ENCODE data around the gene ETNK2. TPM values are rescaled to one million over a fixed set of nuclear protein-coding genes. Genes with fewer than 3 reads are reported as not detected.
A peak's percentile ranks its signal among the peaks of the same experiment; 100 is the strongest.

Gene ETNK2
- total and polyA plus RNA-seq, 4 donors, result 18.2 to 65.4 (median 41.4) TPM

DNA sequence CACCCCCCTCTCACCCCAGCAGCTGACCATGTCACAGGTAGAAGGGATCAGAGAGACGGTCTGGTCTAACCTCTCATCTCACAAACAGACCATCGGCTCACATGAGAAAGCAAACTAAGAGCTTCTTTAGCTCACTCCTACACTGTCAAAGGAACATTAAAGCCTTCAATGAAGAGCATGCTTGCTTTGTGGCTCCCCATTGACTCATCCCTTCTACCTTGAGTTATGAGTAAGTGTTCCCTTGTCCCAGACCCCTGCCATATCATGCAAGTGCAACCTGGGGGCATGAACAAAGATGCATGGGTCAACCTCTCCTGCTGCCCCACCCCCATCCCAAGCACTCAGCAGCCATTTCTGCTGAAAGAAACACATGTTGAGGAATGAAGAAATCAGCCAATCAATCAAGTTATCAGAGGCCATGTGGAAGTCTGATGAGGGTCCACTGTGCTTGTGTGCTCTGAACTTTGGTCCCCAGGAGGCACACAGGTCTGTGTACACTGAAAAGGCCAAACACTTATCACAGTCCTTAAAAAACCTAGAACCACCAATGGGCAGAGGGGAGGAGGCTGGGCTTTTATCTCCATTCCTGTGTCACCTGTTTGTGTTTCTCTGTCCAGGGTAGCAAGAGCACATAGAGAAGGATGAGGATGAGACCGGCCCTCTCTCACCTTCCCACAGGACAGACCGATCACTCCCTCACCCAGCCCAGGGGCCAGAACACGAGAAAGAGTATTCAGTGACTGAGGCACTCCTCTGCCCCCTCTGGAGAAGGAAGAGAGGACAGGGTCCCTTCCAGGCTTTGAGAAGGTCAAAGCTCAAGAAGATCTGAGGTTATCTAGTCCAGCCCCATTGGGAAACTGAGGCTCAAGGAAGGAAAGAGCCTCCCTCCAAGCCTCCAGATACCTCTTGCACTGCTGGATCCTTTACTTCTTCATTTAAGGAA, 9.5 kb downstream of the ETNK2 start:
- no peak for DNase-seq (ENCODE audit: low read depth in 4 of 6, low spot score in 6 of 6)
- peaks cover 5% of the 10 kb centered on the region for H3K4me1 ChIP-seq (ENCODE audit: control insufficient read depth, insufficient read depth, low read length)
- H3K4me3 ChIP-seq (ENCODE audit: low read depth, low read length), result no peak overlapping the region
- 66% methylated on average over 2 of the region's 5 CpGs for WGBS (ENCODE audit: insufficient coverage)
- H3K9me3 ChIP-seq (ENCODE audit: control insufficient read depth, insufficient read depth, low read length), result no peaks in the 10 kb centered on the region
- H3K27me3 ChIP-seq (ENCODE audit: control insufficient read depth, insufficient read depth, low read length), result no peaks in the 10 kb centered on the region
- H3K27ac ChIP-seq (ENCODE audit: low read depth, low read length), result no peak overlapping the region
- H3K36me3 ChIP-seq (ENCODE audit: control insufficient read depth, insufficient read depth, low read length), result peaks cover 45% of the 10 kb centered on the region

DNA sequence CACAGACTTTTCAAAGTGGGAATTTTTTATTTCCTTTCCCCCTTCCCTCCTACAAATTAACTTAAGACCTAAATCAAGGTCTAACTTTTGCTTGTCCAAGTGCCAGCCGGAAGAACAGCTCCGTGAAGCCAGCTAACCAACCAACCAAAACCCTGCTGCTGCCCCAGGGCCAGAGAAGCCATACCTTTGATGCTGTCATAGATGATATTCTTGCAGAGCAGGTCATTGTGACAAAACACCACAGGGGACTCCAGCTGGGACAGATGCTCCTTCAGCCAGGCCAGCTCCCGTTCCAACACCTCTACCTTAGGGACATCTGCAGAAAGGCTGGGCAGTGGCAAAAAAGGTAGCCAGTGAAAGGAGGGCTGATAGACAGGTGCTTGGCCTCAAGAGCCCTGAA, 10.7 kb downstream of the ETNK2 start:
- Histone ChIP-seq H3K27me3 (ENCODE audit: control insufficient read depth, insufficient read depth, low read length) (no peaks in the 10 kb centered on the region), H3K27ac (ENCODE audit: low read depth, low read length) (no peak overlapping the region), H3K36me3 (ENCODE audit: control insufficient read depth, insufficient read depth, low read length) (peaks cover 46% of the 10 kb centered on the region), H3K9me3 (ENCODE audit: control insufficient read depth, insufficient read depth, low read length) (no peaks in the 10 kb centered on the region), H3K4me3 (ENCODE audit: low read depth, low read length) (no peak overlapping the region), H3K4me1 (ENCODE audit: control insufficient read depth, insufficient read depth, low read length) (no peaks in the 10 kb centered on the region)
- WGBS (ENCODE audit: insufficient coverage), result 69% methylated on average over 2 of the region's 3 CpGs
- no peak for DNase-seq (ENCODE audit: low read depth in 4 of 6, low spot score in 6 of 6)

DNA sequence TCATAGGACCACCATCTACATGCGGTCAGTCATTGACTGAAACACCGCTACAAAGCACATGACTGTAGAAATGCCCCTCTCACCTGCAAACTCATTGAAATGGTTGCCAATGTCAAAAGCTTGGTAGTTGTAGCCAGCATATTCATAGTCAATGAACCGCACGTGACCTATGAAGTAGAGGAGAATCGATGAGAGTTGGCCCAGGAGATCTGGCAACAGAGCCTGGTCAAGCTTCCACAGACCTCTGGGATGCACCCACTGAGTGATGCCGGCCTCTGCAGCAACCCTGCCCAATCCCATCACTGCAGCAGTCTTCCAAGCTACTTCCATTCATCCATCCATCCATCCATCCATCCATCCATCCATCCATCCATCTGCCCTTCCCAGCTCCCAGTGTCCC, 11.9 kb downstream of the ETNK2 start:
- no peak for DNase-seq (ENCODE audit: low read depth in 4 of 6, low spot score in 6 of 6)
- no peaks in the 10 kb centered on the region for H3K27me3 ChIP-seq (ENCODE audit: control insufficient read depth, insufficient read depth, low read length)
- no peak overlapping the region for H3K27ac ChIP-seq (ENCODE audit: low read depth, low read length)
- no peaks in the 10 kb centered on the region for H3K4me1 ChIP-seq (ENCODE audit: control insufficient read depth, insufficient read depth, low read length)
- no peaks in the 10 kb centered on the region for H3K9me3 ChIP-seq (ENCODE audit: control insufficient read depth, insufficient read depth, low read length)
- H3K4me3 ChIP-seq (ENCODE audit: low read depth, low read length), result no peak overlapping the region
- WGBS (ENCODE audit: insufficient coverage), result 92% methylated on average over 6 of the region's 6 CpGs
- H3K36me3 ChIP-seq (ENCODE audit: control insufficient read depth, insufficient read depth, low read length), result peaks cover 51% of the 10 kb centered on the region

DNA sequence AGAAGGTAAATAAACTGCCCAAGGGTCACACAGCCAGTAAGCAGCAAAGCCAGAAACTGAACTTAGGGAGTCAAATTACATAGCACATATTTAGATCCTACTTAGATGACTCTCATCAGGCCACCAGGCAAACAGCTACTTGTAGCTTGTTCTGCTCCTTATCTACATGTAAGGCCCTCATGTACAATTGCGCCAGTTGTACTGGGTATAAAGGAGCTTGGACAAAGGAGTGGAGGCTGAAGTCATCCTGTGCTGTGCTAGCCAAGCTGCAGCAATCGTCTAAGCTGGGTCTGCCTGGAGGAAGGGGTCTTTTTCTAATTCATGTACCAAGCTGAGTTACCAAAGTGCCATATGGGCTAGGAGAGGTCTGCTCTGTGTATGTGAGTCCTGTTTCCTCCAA, 12.8 kb downstream of the ETNK2 start:
- H3K4me3 ChIP-seq (ENCODE audit: low read depth, low read length), result no peak overlapping the region
- no peak overlapping the region for H3K27ac ChIP-seq (ENCODE audit: low read depth, low read length)
- H3K36me3 ChIP-seq (ENCODE audit: control insufficient read depth, insufficient read depth, low read length), result peaks cover 60% of the 10 kb centered on the region
- 100% methylated on average over 2 of the region's 2 CpGs for WGBS (ENCODE audit: insufficient coverage)
- no peak for DNase-seq (ENCODE audit: low read depth in 4 of 6, low spot score in 6 of 6)
- H3K9me3 ChIP-seq (ENCODE audit: control insufficient read depth, insufficient read depth, low read length), result no peaks in the 10 kb centered on the region
- H3K27me3 ChIP-seq (ENCODE audit: control insufficient read depth, insufficient read depth, low read length), result no peaks in the 10 kb centered on the region
- no peaks in the 10 kb centered on the region for H3K4me1 ChIP-seq (ENCODE audit: control insufficient read depth, insufficient read depth, low read length)

DNA sequence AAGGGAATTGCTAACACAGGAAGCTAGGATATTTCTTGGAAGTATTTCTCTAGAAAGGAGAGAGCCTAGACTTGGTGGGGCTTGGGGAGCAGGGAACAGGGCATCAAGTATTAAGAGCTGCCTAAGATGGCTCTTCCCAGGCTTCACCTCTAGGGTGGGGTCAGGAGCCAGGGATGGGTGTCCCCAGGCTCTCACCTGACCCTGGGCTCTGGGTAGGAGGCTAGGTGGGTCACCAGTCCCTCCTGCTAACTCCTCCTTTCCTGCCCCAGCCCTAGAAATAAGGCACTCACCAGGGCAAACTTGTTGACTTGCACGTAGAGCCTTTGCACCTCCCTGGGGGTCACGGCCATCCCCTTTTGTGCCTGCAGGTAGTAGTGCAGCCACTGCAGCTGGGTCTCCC, 15.0 kb downstream of the ETNK2 start:
- Histone ChIP-seq H3K36me3 (ENCODE audit: control insufficient read depth, insufficient read depth, low read length) (peaks cover 65% of the 10 kb centered on the region), H3K27me3 (ENCODE audit: control insufficient read depth, insufficient read depth, low read length) (no peaks in the 10 kb centered on the region), H3K4me3 (ENCODE audit: low read depth, low read length) (no peak overlapping the region), H3K27ac (ENCODE audit: low read depth, low read length) (no peak overlapping the region), H3K9me3 (ENCODE audit: control insufficient read depth, insufficient read depth, low read length) (no peaks in the 10 kb centered on the region), H3K4me1 (ENCODE audit: control insufficient read depth, insufficient read depth, low read length) (no peaks in the 10 kb centered on the region)
- WGBS (ENCODE audit: insufficient coverage), result 43% methylated on average over 2 of the region's 2 CpGs
- DNase-seq (ENCODE audit: low read depth in 4 of 6, low spot score in 6 of 6), result no peak

GRCh38 chr1:204134103-204134502, 17.7 kb downstream of the ETNK2 start:
- Histone ChIP-seq H3K36me3 (ENCODE audit: control insufficient read depth, insufficient read depth, low read length) (peaks cover 68% of the 10 kb centered on the region), H3K4me3 (ENCODE audit: low read depth, low read length) (no peak overlapping the region), H3K27me3 (ENCODE audit: control insufficient read depth, insufficient read depth, low read length) (no peaks in the 10 kb centered on the region), H3K9me3 (ENCODE audit: control insufficient read depth, insufficient read depth, low read length) (no peaks in the 10 kb centered on the region), H3K27ac (ENCODE audit: low read depth, low read length) (no peak overlapping the region), H3K4me1 (ENCODE audit: control insufficient read depth, insufficient read depth, low read length) (peaks cover 23% of the 10 kb centered on the region)
- WGBS (ENCODE audit: insufficient coverage), result 93% methylated on average over 8 of the region's 11 CpGs
- DNase-seq (ENCODE audit: low read depth in 4 of 6, low spot score in 6 of 6), result no peak

- Histone ChIP-seq H3K27ac (ENCODE audit: low read depth, low read length) (no peak overlapping the region), H3K36me3 (ENCODE audit: control insufficient read depth, insufficient read depth, low read length) (peaks cover 55% of the 10 kb centered on the region), H3K27me3 (ENCODE audit: control insufficient read depth, insufficient read depth, low read length) (no peaks in the 10 kb centered on the region), H3K4me1 (ENCODE audit: control insufficient read depth, insufficient read depth, low read length) (peaks cover 31% of the 10 kb centered on the region), H3K9me3 (ENCODE audit: control insufficient read depth, insufficient read depth, low read length) (no peaks in the 10 kb centered on the region), H3K4me3 (ENCODE audit: low read depth, low read length) (no peak overlapping the region)
- WGBS (ENCODE audit: insufficient coverage), result no CpG with 5 or more reads among the region's 6 CpGs
- DNase-seq (ENCODE audit: low read depth in 4 of 6, low spot score in 6 of 6), result no peak
Measured at GRCh38 chr1:204132718-204133117, 19.1 kb downstream of the ETNK2 start.

DNA sequence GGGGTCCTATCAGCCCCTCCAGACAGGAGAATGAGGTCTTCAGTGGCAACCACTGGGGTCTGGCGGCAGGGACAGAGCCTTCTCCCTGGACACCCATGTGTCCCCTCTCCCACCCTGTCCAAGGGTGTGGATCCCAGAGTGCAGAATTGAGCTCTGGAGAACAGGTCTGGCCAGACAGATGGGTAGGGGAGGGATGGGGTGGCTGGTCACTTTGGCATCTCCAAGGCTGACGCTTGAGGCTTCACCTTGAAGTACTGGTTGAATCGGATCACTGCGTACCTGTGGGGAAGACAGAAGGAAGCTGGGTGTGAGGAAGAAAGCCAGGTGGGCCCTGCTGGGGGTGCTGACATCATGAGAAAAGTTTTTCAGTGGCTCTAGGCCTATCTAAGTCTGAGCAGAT, 19.9 kb downstream of the ETNK2 start:
- no peak for DNase-seq (ENCODE audit: low read depth in 4 of 6, low spot score in 6 of 6)
- Histone ChIP-seq H3K36me3 (ENCODE audit: control insufficient read depth, insufficient read depth, low read length) (peaks cover 53% of the 10 kb centered on the region), H3K27me3 (ENCODE audit: control insufficient read depth, insufficient read depth, low read length) (no peaks in the 10 kb centered on the region), H3K9me3 (ENCODE audit: control insufficient read depth, insufficient read depth, low read length) (no peaks in the 10 kb centered on the region), H3K27ac (ENCODE audit: low read depth, low read length) (no peak overlapping the region), H3K4me3 (ENCODE audit: low read depth, low read length) (no peak overlapping the region), H3K4me1 (ENCODE audit: control insufficient read depth, insufficient read depth, low read length) (peaks cover 38% of the 10 kb centered on the region)
- WGBS (ENCODE audit: insufficient coverage), result 79% methylated on average over 2 of the region's 4 CpGs

- DNase-seq (ENCODE audit: low read depth in 4 of 6, low spot score in 6 of 6), result peak in 1 of 6 donors; percentile 20
- Histone ChIP-seq H3K4me3 (ENCODE audit: low read depth, low read length) (no peak overlapping the region), H3K4me1 (ENCODE audit: control insufficient read depth, insufficient read depth, low read length) (peaks cover 46% of the 10 kb centered on the region), H3K36me3 (ENCODE audit: control insufficient read depth, insufficient read depth, low read length) (peaks cover 55% of the 10 kb centered on the region), H3K27me3 (ENCODE audit: control insufficient read depth, insufficient read depth, low read length) (no peaks in the 10 kb centered on the region), H3K27ac (ENCODE audit: low read depth, low read length) (no peak overlapping the region), H3K9me3 (ENCODE audit: control insufficient read depth, insufficient read depth, low read length) (no peaks in the 10 kb centered on the region)
- WGBS (ENCODE audit: insufficient coverage), result 58% methylated on average over 4 of the region's 11 CpGs
Measured at GRCh38 chr1:204130981-204131892, 20.6 kb downstream of the ETNK2 start.
